Colon (tissue), 2 donors: ENCODE measurements around the gene PUS10.
A peak's percentile ranks its signal among the peaks of the same experiment; 100 is the strongest.

Experiments used
- FAIRE-seq: peaks from 2 replicates; lab custom pipeline; 2012; peaks lifted over from hg19 to GRCh38; lab: Jason Lieb, UNC
- donor health status: control.
- donor health status: control.

Gene PUS10

GRCh38 chr2:60972889-60973656 is 45.0 kb downstream of the PUS10 start:
- FAIRE-seq, result no peak

GRCh38 chr2:60966507-60967405 is 51.3 kb downstream of the PUS10 start:
- FAIRE-seq, result peak; percentile 33

GRCh38 chr2:60965499-60965785 is 52.6 kb downstream of the PUS10 start:
- no peak for FAIRE-seq

- FAIRE-seq, result no peak
Observed at GRCh38 chr2:60964651-60965498, 53.2 kb downstream of the PUS10 start.

DNA sequence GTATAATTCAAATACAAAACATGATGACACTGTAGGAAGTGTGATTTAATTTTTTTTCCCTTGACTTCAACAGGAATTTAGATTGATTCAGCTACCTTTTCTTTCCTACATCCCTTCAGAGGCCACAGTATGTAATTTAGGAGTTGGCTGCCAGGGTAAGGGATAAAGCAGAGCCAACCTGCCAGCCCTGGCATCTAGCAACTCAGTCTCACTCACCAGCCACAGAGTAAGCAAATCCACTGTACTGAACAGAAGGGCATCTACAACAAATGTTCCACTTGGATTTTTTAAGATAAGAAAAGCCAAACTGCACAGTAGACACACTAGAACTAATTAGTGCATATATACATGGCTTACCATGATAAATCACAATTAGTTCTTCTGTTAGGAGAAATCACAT is 54.9 kb downstream of the PUS10 start:
- FAIRE-seq, result no peak

DNA sequence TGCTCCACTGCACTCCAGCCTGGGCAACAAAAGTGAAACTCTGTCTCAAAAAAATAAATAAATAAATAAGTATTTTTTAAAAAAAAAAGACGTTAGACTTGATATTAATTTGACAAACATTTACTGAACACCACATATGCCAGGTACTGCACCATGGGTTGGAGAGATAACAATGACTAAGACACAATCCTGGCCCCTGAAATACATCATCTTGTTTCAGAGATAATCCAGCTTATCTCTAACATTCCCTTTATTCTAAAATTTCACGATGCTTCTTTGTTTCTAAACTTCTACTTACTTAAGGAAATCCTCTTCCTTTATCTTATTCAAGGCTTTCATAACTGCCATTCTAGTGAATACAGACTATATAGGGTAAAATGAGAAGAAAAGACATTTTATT is 55.5 kb downstream of the PUS10 start:
- no peak for FAIRE-seq

- no peak for FAIRE-seq
Observed at GRCh38 chr2:60961457-60961856, 56.6 kb downstream of the PUS10 start.

- no peak for FAIRE-seq
Observed at GRCh38 chr2:60960706-60961105, 57.3 kb downstream of the PUS10 start.

GRCh38 chr2:60959501-60959900 is 58.6 kb downstream of the PUS10 start:
- FAIRE-seq, result no peak

DNA sequence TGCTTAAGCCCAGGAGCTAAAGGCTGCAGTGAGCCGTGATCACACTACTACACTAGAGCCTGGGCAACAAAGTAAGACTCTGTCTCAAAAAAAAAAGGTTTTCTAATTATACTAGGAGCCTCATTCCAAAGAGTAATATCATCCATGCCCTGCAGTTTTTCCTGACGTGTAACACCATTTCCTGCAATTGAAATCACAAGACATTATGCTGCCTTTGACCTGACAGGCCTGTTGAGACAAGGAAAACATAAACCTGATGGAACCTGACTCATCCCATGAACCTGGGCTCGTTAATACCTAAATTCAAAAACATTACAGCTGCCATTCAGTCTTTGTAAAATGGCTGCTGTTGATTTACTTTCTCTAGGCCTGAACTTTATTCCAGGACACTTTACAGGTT is 59.3 kb downstream of the PUS10 start:
- no peak for FAIRE-seq

DNA sequence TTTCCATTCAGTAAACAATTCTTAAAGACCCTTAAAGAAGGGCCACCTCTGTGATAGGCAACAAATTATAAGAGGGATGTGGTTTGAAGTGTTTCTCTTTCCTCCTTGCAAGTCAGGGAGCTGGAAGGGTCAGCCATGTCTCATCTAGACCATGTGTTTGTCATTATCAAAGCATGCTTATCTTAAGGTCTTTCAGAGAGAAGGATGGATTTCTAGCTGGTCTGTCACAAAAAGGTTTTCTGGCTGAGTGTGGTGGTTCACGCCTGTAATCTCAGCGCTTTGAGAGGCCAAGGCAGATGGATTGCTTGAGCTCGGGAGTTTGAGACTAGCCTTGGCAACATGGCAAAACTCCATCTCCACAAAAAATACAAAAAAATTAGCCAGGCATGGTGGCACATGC is 59.7 kb downstream of the PUS10 start:
- no peak for FAIRE-seq

DNA sequence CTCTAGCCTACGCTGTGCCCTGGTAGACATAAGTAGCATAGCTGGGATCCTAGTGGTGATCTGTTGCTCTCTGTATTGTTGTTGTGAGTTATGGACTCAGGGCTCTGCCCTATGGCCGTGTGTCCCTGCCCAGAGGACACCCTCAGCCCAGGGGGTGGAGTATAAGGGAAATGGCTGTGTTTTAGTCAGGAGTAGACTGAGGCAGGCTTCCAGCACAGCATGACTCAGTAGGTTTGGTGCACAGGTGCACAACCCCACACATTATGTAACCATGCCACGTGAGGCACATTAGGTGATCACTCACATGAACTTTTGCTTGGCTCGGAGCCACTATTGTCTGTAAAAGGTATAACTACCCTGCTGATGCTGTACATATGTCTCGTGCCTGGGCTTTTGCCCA is 60.4 kb downstream of the PUS10 start:
- no peak for FAIRE-seq

DNA sequence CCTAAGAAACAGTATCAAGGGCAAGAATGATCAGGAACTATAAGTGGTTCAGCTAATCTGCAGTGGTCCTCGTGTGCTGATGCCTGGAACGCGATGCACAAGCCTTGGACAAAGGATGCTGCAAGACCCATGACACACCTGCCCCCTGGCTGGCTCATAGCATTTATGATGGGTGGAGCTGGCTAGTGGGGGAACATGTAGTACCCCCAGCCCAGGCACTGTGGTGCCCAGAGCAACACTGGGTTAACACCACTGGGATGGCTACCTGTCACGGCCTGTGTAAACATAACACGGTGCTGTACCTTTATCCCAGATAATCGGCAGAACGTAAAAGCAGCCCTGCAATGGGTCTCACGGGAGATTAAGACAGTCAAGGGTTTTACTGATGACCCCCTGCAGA is 60.8 kb downstream of the PUS10 start:
- no peak for FAIRE-seq

GRCh38 chr2:60954139-60954538 is 63.9 kb downstream of the PUS10 start:
- FAIRE-seq, result no peak

GRCh38 chr2:60948926-60949579 is 69.0 kb downstream of the PUS10 start:
- no peak for FAIRE-seq

- no peak for FAIRE-seq
Observed at GRCh38 chr2:60948161-60948560, 69.9 kb downstream of the PUS10 start.

- no peak for FAIRE-seq
Observed at GRCh38 chr2:60947056-60947455, 71.0 kb downstream of the PUS10 start.

- FAIRE-seq, result no peak
Observed at GRCh38 chr2:60945341-60945740, 72.7 kb downstream of the PUS10 start.

DNA sequence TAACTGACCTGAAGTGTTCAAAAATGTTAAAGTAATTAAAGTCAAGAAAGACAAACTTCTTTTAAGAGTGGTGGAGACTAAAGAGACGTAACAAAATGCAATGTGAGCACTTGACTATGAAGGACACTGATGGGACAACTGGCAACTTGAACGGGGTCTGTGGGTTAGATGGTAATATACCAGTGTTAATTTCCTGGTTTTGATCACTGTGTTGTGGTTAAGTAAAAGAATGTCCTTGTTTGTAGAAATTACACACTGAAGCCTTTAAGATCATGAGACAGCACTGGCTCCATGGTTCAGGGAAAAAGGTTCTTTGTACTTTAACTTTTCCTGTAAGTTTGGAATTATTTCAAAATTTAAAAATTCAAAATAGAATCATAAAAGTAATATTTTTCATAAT is 78.4 kb downstream of the PUS10 start:
- no peak for FAIRE-seq

DNA sequence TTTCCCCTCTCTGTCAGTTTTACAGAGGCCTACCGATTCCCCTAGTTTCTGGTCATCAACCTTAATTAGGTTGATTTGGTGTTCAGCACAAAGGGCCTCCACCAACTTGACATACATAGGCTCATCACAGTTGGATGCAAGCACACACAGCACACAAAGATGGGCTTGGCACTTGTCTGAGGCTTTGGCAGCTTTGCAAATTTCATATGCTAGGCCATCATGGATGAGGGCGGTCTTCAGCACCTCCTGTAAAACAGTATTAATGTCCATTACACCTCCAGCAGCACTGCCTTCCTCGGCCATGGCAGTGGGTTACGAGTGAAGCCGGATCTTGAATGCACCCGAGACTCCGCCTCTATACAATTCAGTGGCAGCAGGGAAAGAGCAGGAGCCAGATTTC is 79.8 kb downstream of the PUS10 start:
- FAIRE-seq, result no peak

GRCh38 chr2:60936757-60937156 is 81.3 kb downstream of the PUS10 start:
- no peak for FAIRE-seq

GRCh38 chr2:60934165-60934722 is 83.8 kb downstream of the PUS10 start:
- FAIRE-seq, result no peak
